PFSK-1 (cell line): Measurements from ENCODE around the gene HDAC4.

Experiments
- POLR2AphosphoS5 ChIP-seq: IDR thresholded peaks from 2 replicates; pipeline ENCODE4 v1.6.1; 2012; ENCODE audit warnings: low read depth, mild to moderate bottlenecking, control low read depth, low read length, moderate library complexity
- TAF1 ChIP-seq: IDR thresholded peaks from 2 replicates; pipeline ENCODE4 v1.6.1; 2012; ENCODE audit warnings: low read length, control low read depth, borderline replicate concordance; ENCODE audit not compliant: insufficient read depth

DNA sequence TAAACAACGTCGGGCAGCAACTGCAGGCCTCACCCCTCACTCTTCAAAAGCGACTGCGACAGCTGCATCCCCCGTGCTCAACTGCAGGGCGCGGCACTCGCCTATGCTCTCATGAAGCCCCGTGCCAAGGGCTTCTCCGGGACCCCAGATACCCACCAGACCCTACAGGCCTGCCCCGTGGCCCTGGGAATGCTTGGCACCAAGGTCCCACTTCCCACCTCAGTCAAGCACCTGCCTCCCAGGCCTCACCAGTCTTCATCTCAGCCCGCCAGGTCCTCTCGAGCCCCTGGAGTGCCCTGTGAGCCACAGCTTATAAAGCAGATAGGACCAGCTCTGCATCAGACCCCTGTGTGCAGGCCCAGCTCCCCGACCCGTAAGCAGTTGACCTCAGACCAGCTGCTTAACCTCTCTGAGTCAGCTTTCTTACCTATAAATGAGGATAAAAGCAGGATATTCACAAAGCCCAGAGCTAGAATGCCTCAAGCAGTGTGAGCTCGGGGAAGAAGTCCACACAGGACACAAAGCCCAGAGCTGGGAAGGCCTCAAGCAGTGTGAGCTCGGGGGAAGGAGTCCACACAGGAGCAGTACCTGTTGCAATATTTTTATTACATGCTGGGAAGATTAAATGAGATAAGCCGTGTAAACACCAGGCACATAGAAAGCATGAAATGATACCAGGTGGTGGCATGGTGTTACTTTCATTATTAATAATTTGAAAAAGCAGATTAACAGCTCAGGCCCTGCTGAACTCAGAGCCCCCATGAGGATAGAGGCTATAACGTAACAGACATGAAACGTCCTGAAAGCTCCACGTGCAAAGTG, 96.9 kb downstream of the HDAC4 start:
- TF ChIP-seq POLR2AphosphoS5 (no peak), TAF1 (no peak)
